ENCODE results near the gene TEDDM1. TPM values are rescaled to one million over a fixed set of nuclear protein-coding genes. Genes with fewer than 3 reads are reported as not detected.

The TEDDM1 gene
- total and polyA plus RNA-seq, 2 donors: 0.02 TPM; not detected in 1

GRCh38 chr1:182355723-182356098 is 44.8 kb downstream of the TEDDM1 start:
- Histone ChIP-seq H3K9me3 (ENCODE audit: control insufficient read depth in 2 of 2, insufficient read depth in 1 of 2, low read length in 1 of 2) (no peaks in the 10 kb centered on the region), H3K4me1 (ENCODE audit: control insufficient read depth in 2 of 2, insufficient read depth in 2 of 2, low read length in 2 of 2) (peaks cover 11 to 14% of the 10 kb centered on the region in 2 donors), H3K27ac (ENCODE audit: low read depth in 1 of 2, low read length in 1 of 2) (no peak overlapping the region), H3K27me3 (ENCODE audit: control insufficient read depth in 2 of 2, insufficient read depth in 1 of 2, low read length in 1 of 2) (no peaks in the 10 kb centered on the region), H3K36me3 (ENCODE audit: control insufficient read depth in 2 of 2, insufficient read depth in 2 of 2, low read length in 1 of 2) (no peaks in the 10 kb centered on the region), H3K4me3 (ENCODE audit: low read length in 2 of 2) (no peak overlapping the region)
- WGBS: 97% methylated on average over 2 of the region's 2 CpGs
- no peak for DNase-seq (ENCODE audit: low read depth in 6 of 9, low spot score in 9 of 9)

GRCh38 chr1:182351790-182352364 is 48.6 kb downstream of the TEDDM1 start:
- WGBS: 95% methylated on average over 1 of the region's 1 CpG
- no peaks in the 10 kb centered on the region for H3K36me3 ChIP-seq (ENCODE audit: control insufficient read depth in 2 of 2, insufficient read depth in 2 of 2, low read length in 1 of 2)
- DNase-seq (ENCODE audit: low read depth in 6 of 9, low spot score in 9 of 9): no peak
- no peaks in the 10 kb centered on the region for H3K9me3 ChIP-seq (ENCODE audit: control insufficient read depth in 2 of 2, insufficient read depth in 1 of 2, low read length in 1 of 2)
- no peaks in the 10 kb centered on the region for H3K4me1 ChIP-seq (ENCODE audit: control insufficient read depth in 2 of 2, insufficient read depth in 2 of 2, low read length in 2 of 2)
- no peak overlapping the region for H3K4me3 ChIP-seq (ENCODE audit: low read length in 2 of 2)
- H3K27me3 ChIP-seq (ENCODE audit: control insufficient read depth in 2 of 2, insufficient read depth in 1 of 2, low read length in 1 of 2): no peaks in the 10 kb centered on the region
- H3K27ac ChIP-seq (ENCODE audit: low read depth in 1 of 2, low read length in 1 of 2): no peak overlapping the region

- H3K27me3 ChIP-seq (ENCODE audit: control insufficient read depth in 2 of 2, insufficient read depth in 1 of 2, low read length in 1 of 2): no peaks in the 10 kb centered on the region
- WGBS: 97% methylated on average over 2 of the region's 2 CpGs
- no peaks in the 10 kb centered on the region for H3K4me1 ChIP-seq (ENCODE audit: control insufficient read depth in 2 of 2, insufficient read depth in 2 of 2, low read length in 2 of 2)
- DNase-seq (ENCODE audit: low read depth in 6 of 9, low spot score in 9 of 9): no peak
- H3K9me3 ChIP-seq (ENCODE audit: control insufficient read depth in 2 of 2, insufficient read depth in 1 of 2, low read length in 1 of 2): no peaks in the 10 kb centered on the region
- H3K27ac ChIP-seq (ENCODE audit: low read depth in 1 of 2, low read length in 1 of 2): no peak overlapping the region
- H3K4me3 ChIP-seq (ENCODE audit: low read length in 2 of 2): no peak overlapping the region
- no peaks in the 10 kb centered on the region for H3K36me3 ChIP-seq (ENCODE audit: control insufficient read depth in 2 of 2, insufficient read depth in 2 of 2, low read length in 1 of 2)
These were observed 49.6 kb downstream of the TEDDM1 start for GRCh38 chr1:182350839-182351238.

- Histone ChIP-seq H3K27ac (ENCODE audit: low read depth in 1 of 2, low read length in 1 of 2) (no peak overlapping the region), H3K27me3 (ENCODE audit: control insufficient read depth in 2 of 2, insufficient read depth in 1 of 2, low read length in 1 of 2) (no peaks in the 10 kb centered on the region), H3K9me3 (ENCODE audit: control insufficient read depth in 2 of 2, insufficient read depth in 1 of 2, low read length in 1 of 2) (no peaks in the 10 kb centered on the region), H3K4me3 (ENCODE audit: low read length in 2 of 2) (no peak overlapping the region), H3K4me1 (ENCODE audit: control insufficient read depth in 2 of 2, insufficient read depth in 2 of 2, low read length in 2 of 2) (no peaks in the 10 kb centered on the region), H3K36me3 (ENCODE audit: control insufficient read depth in 2 of 2, insufficient read depth in 2 of 2, low read length in 1 of 2) (no peaks in the 10 kb centered on the region)
- WGBS: 96% methylated on average over 6 of the region's 6 CpGs
- DNase-seq (ENCODE audit: low read depth in 6 of 9, low spot score in 9 of 9): no peak
These were observed 51.3 kb downstream of the TEDDM1 start for GRCh38 chr1:182348961-182349747.

Other genes starting within 250 kb of the TEDDM1 start
- gene GLUL, start 8.9 kb downstream of the TEDDM1 start, total RNA-seq: 222 TPM
- gene GLUL, start 8.9 kb downstream of the TEDDM1 start, polyA plus RNA-seq: 1,039 TPM
- gene RGSL1, start 49.5 kb upstream of the TEDDM1 start, total RNA-seq: not detected
- 0.02 TPM for gene RGSL1, start 49.5 kb upstream of the TEDDM1 start, polyA plus RNA-seq
- gene RNASEL, start 188.6 kb upstream of the TEDDM1 start, total RNA-seq: 9.8 TPM
- gene RNASEL, start 188.6 kb upstream of the TEDDM1 start, polyA plus RNA-seq: 8.4 TPM
- gene RGS16, start 203.7 kb upstream of the TEDDM1 start, total RNA-seq: 8.3 TPM
- 5.0 TPM for gene RGS16, start 203.7 kb upstream of the TEDDM1 start, polyA plus RNA-seq